GM19395 (cell line): ENCODE results near the gene HOXB7.

Experiments used
- ATAC-seq: cut with Tn5 transposase; IDR thresholded peaks from one replicate; pipeline ENCODE4 v1.9.1; 2021; ENCODE audit warnings: mild to moderate bottlenecking, moderate library complexity; ENCODE audit not compliant: unreplicated experiment

The HOXB7 gene

DNA sequence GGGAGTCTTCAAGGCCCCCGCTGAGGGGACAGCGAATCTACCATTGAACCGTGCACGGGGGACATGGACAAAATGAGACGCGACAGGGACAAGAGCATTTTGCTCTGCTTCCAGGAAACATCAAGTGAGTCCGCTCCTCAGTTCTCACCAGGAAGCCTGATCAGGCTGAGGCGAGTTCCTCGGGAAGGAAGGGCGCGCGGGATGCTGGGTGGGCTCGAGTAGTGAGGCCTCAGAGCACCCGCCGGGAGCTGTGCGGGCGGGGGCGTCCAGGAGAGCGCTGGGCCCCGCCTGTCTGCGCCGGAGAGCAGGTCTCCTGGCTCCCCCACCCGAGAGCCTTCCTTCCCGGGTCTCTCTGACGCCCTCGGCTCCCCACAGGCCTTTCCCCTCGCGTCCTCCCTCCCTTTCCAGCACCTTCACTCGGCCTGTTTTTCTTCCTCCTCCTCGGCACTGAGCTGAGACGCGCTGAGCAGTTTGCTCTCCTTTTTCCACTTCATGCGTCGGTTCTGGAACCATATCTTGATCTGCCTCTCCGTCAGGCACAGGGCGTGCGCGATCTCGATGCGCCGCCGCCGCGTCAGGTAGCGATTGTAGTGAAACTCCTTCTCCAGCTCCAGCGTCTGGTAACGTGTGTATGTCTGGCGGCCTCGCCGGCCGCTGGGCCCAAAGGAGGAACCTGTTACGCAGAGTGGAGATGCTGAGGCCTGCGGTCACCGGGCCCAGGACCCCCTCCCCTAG is 14.7 kb downstream of the HOXB7 start:
- no peak for ATAC-seq

DNA sequence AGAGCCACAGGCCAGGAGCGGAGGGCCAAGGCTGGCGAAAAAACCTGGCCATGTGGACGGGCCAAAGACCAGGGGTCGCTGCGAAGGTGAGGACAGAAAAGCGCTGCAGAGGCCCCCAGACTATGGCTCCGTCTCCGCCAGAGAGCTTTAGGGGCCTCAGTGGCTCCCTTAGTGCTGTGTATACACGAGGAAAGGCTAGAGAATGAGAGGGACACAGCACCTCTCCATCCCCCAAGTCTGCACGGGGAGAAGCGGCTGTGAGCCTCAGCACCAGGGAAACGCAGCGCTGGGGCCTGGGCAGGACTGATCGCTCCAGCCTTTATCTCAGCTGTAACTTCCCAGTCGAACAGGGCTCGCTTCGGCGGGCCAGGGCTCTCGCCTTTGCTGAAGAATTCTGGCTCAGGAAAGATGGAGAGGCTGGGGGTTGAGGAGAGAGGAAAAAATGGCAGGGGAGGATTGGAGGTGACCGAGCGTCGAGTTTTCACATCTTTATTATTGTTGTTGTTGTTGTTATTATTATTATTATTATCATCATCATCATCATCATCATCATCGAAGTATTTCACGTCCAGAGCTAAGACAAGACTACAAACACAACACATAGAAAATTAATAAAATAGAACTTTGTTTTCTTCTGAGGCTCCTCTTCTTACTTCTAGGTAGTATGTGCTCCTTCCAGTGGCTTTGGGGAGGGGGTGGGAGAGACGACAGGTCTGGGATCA is 15.4 kb downstream of the HOXB7 start:
- no peak for ATAC-seq

DNA sequence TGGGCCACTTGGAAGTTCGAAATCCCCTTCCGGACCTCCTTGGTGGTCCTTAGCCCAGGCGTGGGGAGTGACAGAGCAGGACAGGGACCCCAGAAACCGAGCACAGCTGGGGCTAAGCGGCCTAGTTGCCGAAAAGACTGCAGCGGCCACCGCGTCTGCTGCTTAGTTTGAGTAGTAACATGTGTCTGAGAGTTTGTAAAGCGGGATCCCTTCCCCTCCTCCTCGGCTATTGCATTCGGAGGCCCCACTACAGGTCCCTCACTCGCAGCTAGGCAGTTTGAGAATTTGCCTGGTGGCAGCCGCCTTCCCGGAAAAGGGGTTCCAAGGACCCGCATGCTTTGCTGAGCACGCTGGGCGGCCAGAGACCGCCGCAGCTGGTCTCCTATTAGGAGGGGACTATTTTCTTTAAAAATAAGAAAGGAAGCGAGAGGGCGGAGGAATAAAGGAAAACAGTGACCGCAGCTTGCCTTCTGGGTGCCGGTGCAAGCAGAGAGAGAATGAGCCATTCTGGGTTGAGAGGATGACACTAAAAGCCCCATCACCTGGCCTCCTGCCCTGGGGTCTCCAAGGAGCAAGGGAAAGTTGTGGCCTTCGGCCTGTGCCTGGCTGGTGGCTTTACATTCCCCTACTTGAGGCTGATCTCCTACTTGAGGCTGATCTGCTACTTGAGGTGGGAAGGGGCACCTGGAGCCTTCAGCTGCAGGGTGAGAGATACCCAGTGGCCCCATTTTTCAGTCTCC is 16.1 kb downstream of the HOXB7 start:
- ATAC-seq: no peak

DNA sequence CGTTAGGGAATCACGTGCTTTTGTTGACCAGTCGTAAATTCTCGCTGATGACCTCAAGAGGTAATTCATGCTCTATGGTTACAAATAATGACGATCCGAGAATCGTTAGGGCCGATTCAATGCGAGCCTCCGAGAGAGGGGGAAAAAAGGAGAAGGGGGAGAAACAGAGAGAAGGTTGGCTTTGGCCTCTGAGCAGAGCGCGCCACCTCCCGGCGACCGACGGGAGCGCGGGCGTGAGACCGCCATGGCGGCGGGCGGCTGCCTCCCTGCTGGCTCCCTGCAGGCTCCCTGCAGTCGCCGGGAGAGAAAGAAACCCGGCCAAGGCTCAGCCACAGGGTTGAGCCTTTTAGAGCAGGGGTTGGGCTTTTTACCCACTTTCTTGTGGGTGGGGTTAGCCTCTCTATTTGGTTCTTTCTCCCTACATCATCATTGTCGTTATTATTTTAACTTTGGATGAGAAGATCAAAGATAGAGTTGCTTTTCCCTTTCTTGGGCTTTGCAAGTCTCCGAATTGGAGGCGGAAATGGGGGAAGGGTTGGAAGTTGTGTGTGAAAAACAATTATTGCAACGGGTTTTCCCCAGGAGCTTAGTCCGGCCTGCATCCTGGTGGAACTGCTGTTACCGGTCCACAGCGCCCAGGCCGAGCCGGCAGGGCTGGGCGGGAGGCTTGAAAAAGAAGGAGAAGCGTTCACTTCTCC is 16.8 kb downstream of the HOXB7 start:
- no peak for ATAC-seq

DNA sequence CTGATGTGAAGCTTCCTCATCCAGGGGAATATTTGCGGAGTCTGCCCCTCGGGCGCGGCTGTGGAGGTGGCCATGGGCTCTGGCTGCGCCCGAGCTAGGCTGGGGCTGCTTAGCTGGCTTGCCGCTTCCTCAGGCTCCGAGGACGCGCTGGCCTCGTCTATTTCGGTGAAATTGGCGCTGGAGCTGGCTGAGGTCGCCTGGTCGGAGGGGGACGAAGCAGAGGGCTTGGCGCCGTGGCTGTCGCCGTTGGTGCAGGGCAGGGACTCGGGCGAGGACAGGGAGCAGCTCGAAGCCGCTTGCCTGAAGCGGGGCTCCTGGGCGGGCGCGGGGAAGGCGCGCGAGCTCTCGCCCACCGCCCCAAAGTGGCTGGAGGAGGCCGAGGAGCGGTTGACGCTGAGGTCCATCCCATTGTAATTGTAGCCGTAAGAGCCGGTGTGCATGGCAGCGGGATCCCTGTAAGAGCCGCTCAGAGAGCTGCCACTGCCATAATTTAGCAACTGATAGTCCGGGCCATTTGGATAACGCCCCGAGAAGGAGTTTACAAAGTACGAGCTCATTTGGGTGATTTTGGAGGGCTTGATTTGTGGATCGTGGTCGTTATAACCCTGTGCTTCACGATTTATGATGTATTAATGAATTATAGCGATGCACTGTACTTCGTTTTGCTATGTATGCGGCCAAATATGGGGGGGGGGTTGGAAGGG is 17.5 kb downstream of the HOXB7 start, which contains the start of gene HOXB5:
Gene HOXB5 (minus strand): TSS at position 654 of the 704 bp plus-strand sequence. CDS start 97 bp downstream, at position 557.
- ATAC-seq: no peak

DNA sequence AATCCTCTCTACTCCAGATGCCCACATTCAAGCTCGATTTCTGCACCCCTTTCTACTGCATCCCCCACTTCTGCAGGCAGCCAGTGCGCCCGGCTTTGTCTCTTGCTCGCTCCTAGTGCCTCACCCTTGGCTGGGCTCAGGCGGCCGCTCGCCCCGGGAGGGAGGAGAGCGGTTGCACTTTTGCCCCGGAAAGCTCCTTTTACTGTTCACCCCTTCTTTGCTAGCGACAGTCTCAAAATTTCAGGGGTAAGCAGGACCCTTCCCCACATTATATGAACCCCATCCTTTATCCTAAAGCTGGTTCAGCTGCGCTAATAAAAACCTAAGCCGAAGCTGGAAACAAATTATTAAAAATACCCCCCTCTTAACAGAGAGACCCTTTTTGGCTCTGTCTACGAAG is 18.2 kb downstream of the HOXB7 start:
- ATAC-seq: no peak

DNA sequence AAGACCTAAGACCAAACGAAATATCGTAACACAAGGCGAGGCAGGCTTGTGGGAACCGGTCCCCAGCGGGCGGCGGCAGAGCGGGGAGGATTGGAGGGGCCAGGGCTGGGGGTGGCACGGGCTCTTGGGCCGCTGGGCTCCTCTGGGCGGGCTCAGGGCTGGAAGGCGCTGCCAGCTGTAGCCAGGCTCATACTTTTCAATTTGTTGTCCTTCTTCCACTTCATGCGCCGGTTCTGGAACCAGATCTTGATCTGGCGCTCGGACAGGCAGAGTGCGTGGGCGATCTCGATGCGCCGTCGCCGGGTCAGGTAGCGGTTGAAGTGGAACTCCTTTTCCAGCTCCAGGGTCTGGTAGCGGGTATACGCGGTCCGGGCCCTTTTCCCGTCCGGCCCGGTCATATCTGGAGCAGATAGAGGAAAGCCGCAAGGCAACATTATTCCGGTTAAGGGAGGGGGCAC is 18.7 kb downstream of the HOXB7 start:
- ATAC-seq: no peak

DNA sequence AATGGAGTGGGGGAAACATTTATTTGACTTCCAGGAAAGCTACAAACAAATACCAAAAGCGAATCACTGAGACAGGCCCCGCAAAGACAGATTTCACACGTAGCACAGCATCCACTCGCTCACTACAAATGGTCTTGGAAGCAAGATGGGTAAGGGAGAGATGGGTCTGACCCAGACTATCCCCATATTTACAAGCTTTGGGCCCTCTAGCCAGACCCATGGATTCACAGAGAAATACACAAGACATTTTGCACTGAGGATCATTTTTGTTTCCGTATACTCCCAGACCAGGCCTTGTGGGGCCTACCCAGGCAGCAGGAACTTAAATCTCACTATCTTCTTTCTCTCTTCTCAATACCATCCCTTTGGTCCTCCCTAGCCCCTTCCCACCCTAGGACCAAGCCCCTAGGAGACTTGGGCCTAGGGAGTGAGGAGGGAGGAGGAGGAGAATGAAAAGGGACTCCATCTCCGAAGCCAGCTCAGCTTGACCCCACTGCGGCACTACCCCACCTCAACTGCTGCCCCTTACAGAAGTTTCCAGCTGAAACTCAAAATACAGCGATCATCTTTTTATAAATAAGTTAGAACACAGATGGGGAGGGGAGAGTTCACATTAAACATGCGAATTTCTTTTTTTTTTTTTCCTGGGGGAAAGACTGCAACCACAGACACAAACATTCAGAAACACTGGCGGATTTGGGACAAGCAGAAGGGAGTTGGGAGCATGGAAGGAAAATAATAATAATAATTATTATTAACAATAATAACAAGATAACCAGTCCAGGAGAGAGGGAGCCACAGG is 19.4 kb downstream of the HOXB7 start:
- no peak for ATAC-seq

DNA sequence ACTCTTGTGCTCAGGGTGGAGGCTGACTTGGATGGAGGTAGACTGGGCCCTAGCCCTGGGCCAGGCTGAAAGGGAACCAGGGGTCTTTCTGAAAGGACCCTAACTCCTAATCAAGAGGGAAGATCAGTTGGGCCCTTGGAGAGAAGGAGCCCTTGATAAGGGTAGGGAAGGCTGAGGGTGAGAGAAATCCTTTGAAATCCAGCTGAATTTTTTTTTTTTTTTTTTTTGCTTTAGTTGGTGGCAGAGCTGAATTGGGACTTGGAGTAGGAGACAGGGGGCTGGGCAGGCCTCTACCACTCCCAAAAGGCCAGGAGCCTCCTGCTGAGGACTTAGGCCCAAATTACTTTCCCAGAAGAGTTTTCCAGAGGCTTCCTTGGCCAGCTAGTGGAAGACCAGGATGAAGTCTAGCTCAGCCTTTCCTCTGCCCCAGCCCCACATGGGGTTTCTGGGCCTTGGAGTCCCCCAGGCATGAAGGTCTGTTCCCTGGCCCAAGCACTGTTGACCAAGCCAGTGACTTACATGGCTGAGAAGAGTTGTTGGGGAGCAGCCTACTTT is 20.1 kb downstream of the HOXB7 start:
- no peak for ATAC-seq

DNA sequence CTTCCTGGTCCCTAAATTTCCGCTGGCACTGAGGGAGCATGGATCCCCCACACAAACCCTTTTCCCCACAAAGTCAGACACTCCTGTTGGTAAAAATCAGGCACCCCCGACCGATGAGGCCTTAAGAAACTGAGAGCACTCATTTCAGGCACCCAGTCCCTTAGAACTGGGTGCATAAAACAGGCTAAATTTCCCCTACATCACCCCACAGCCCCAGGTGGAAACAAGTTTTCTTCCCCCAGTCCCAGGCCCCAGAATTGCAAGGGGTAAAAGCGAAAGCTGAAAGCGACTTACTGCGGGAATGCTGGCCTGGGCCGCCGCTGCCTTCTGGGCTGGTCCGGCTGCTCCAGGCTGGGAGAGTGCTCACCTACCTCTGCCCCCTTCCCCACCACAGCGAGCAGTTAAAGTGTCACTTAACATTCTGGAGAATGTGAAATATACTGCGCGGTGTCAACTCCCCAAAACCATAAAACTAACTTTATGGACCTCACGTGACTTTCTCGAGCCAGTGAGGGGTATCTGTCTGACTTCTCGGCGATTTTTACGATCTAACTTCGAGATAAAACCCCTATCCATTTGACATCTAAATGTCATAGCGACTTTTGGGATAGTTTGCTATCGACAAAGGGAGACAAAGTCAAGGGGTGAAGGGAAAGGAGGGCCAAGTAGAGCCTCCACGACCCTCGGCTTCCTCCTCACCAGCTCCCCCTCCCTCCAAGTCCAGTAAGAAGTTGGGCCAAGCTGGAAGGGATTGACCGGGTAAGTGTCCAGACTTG is 20.8 kb downstream of the HOXB7 start, which contains the start of gene HOXB3:
Gene HOXB3 (minus strand): TSS at position 411 of the 776 bp plus-strand sequence. CDS start 37,767 bp downstream, outside the sequence.
- no peak for ATAC-seq

DNA sequence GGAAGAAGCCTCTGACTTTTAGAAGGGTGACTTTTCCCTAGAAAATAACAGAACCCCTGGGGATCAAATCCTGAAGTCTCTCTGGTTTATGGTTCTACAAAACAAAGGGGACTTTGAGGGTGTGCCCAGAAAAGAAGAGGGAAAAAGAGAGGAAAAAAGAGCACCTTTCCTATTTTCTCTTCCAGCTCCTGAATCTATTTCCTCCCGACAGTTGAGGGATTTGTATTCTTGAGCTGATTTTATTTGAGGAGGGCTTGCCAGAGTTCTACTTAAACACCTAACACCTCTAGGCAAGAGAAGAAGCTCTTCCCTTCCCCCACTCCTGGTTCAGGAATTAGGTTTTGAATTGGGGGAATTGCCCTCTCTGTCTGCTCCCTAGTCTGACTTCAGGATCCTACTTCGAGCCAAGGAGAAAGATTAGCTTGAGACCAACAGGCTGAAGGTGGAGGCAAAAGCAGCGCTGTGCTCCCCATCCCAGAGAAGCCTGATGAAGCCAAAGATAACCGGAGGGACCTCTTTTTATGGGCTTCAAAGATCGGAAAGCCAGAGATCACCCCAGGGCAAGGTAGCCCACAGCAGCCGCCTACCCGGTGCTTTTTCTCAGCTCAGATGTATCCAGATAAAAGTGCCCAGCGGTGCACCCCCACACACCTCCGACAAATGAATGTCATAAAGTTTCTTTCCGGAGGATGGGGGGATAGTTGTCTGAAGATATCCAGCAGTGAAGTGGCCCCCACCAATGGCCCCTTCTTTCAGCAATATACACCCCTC is 21.6 kb downstream of the HOXB7 start:
- ATAC-seq: no peak

DNA sequence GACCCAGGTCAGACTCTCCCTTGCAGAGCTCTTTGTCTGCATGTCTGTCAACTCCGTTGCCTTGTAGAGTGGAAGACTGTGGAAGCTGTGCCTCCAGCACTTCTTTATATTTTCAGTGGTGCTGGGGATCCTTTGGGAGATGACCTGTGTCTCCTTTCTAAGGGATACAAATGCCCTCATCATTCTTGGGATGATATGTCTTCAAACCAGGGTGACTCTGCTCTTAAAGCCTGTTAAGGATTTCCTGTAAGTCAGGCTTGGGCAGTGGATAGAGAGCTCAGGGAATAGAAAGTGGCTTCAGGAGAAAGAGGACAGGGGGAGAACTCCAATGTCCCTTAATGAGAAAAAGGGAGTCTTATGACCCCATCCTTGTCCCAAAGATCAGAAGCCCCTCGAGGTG is 22.3 kb downstream of the HOXB7 start:
- no peak for ATAC-seq

DNA sequence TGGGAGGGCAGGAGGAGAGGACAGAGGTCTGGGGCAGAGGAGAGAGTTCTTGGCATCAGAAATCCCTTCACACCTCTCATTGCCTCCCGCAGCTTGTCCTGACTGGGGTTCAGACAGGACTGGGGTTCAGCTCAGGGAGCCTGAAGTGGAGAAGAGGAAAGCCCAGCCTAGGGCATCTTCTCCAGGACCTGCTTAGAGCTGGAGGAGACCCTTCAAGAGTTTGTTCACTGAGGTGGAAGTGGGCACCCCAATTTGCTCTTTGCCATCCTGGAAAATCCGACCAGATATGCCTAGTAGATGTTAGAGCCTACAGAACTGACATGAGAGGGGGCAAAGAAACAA is 22.8 kb downstream of the HOXB7 start:
- ATAC-seq: no peak

DNA sequence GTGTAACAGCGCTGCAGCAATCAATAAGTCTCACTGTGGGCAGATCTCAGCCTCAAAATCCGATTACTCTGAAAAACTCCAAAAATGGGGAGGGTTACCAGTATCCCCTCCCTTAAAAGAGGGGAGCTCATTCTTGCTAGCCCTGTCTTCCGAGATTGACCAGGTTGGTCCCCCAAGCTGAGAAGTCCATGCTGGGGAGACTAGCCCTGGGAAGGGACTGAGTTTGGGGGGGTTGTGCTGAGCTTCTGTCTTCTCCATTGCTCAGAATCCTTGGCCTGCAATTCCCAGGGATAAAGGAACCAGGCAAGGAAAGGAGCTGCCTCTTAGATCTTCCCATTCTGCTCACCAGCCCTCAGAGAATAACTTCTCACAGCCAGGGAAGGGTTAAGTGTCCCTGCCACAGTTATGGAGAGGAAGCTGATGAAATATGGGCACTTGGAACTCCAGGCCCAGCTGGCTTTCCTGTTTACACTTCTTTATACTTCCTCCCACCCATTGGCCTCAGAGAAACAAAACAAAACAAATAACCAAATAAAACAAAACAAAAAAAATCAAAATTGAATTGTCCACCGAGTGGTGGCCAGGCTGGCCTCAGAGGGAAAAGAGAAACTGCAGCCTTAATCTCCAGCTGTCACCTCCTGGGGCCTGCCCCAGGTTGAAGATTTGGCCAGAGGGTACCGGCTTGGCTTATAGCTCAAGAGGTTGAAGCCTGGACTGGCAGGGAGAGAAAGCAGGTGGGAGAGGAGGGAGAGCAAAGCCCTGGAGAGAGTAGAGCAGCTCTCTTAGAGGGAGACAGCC is 23.3 kb downstream of the HOXB7 start:
- ATAC-seq: no peak

DNA sequence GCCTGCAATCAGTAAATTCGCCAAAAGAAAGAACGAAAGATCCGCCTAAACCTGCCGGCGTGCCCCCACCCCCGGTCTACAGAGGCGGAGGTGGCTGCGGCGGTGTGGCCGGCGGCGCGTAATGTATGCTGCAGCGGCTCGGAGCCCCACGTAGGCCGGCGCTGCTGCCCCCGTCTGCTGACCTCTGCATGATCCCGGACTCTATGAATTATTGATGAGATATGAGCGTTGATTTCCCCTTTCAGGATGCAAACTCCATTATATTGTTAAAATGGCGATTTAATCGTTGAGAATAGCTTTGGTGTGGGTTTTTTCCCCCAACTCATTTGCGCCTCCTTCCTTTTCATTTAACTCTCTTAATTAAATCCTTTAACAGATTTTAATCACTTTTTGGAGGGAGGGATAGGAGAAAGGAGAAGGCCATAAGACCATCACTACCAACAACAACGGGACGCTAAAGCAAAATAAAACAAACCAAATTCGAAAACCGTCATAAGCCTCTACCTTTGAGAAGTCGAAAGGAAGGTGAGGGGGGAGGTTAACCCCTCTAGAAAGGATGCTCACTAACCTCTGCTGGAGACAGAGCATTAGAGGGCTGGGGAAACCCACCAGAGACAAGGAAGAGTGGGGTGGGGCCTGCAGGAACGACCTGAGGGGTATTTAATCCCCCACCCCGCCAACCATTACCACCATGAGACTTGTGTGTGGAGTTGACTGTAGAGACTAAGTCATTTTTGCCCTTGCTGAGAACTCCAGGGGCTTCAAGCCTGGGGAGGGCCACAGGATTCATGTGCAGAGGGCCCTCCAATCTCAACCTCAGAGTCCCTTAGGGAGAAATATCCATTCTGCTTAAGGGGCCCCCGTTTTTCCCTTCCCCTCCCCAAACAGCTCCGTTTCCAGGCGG is 24.2 kb downstream of the HOXB7 start:
- no peak for ATAC-seq

DNA sequence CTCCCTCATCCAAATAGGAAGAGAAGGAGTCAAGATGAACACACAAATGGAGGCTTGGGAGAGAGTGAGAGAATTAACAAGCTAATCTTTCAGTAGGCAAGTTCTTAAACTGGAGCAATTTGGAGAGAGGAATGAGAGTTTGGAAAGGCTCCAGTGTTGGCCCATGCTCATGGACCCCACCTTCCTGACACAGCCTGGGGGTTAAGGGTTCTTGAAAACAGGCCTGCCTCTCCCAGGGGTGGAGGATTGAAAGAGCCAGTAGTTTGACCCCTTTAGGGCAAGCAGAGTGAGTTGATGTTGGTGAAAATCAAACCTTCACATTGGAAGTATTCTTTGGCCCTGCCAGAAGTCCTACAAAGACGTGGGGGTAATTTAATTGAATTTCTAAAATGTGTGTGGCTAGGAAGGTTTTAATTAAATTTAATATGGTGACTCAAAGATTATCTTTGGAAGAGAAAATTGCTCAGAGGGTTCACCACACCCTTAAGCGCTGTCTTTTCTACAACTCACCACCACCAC is 26.5 kb downstream of the HOXB7 start:
- ATAC-seq: no peak
